SK-N-SH treated with all-trans-retinoic acid at 6 μM for 48 hours (cell line): ENCODE results near the gene TLL2.

Source experiments
- BACH2 ChIP-seq: fragments of 250-450 bp; sonication (Bioruptor Pico); IDR thresholded peaks from 2 replicates; pipeline ENCODE4 v1.9.0; 2021; ENCODE audit warnings: mild to moderate bottlenecking, borderline replicate concordance
- CREB5 ChIP-seq: fragments of 250-450 bp; sonication (Bioruptor Pico); IDR thresholded peaks from 2 replicates; pipeline ENCODE4 v1.5.1; 2020; ENCODE audit warnings: low read depth, mild to moderate bottlenecking, moderate library complexity
- ISL1 ChIP-seq: fragments of 250-450 bp; sonication (Bioruptor Pico); IDR thresholded peaks from 2 replicates; pipeline ENCODE4 v2.1.2; 2022; ENCODE audit warnings: mild to moderate bottlenecking, moderate library complexity
- PPARA ChIP-seq: fragments of 250-450 bp; sonication (Bioruptor Pico); IDR thresholded peaks from 2 replicates; pipeline ENCODE4 v1.5.0; 2020; ENCODE audit warnings: mild to moderate bottlenecking, borderline replicate concordance
- SNAI2 ChIP-seq: fragments of 250-450 bp; sonication (Bioruptor Pico); IDR thresholded peaks from 2 replicates; pipeline ENCODE4 v1.5.0; 2020; ENCODE audit warnings: mild to moderate bottlenecking, moderate library complexity
- TCF4 ChIP-seq: fragments of 250-450 bp; sonication (Bioruptor Pico); IDR thresholded peaks from 2 replicates; pipeline ENCODE4 v1.8.0; 2021; ENCODE audit warnings: mild to moderate bottlenecking, moderate library complexity, borderline replicate concordance
- TOX ChIP-seq: fragments of 250-450 bp; sonication (Bioruptor Pico); IDR thresholded peaks from 2 replicates; pipeline ENCODE4 v1.8.0; 2021; ENCODE audit warnings: mild to moderate bottlenecking, moderate library complexity, borderline replicate concordance

- no peak for TF ChIP-seq TOX
- TF ChIP-seq PPARA (CRISPR knock-in tag): no peak
- TF ChIP-seq TCF4: no peak
- TF ChIP-seq BACH2 (CRISPR knock-in tag): no peak
- no peak for TF ChIP-seq CREB5 (CRISPR knock-in tag)
- TF ChIP-seq ISL1: no peak
- TF ChIP-seq SNAI2: no peak
These were observed 94.4 kb downstream of the TLL2 start for GRCh38 chr10:96419351-96419750.
